HG03457 (cell line): ENCODE measurements around the gene SNRPB2.

ENCODE experiments used
- ATAC-seq: cut with Tn5 transposase; IDR thresholded peaks from one replicate; pipeline ENCODE4 v1.9.1; 2021; ENCODE audit warnings: moderate number of reproducible peaks; ENCODE audit not compliant: unreplicated experiment

SNRPB2 gene

DNA sequence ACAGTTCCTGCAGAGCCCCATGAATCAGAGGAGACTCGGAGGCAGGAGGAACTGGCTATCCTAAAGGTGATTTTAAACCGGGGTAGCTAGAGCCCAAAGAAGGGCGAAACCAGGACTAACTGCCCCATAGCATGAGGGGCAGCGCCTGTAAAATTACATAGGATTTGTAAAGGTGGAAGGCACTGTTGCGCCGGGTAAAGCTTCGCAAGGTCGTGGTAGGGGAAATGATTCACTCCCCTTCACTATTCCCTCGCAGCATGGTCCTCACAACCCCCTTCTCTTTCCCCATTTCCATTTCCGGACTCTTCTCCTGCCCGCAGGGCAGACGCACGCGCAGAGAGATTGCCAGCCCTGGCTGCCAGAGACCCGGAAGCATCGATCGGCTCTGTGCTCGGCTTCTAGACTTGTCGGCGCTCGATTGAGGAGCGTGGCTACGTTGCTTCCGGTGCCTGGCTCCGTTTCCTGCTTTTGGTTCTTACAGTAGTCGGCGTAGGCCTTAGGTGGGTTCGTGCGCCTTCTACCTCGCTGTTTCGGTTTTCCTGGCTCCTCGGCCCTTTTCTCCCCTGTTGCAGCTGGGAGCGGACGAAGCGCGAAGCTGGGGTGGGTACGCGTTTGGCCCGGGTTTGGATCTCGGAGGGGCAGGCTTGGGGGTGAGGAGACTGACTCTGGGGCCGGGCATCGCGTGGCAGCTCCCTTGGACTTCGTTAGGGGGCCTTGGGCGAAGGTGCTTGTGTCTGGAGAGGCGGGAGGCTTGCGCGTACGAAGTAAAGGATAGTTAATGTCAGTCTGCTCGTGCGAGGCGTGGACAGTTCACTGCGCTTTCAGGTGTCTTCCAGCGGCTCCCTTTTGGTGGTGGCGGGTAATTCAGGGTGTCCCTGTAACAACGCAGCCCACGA is at the start of gene SNRPB2:
Gene SNRPB2 (plus strand): TSS at position 462 of the 896 bp plus-strand sequence. CDS start 1,677 bp downstream, outside the sequence.
- peak; percentile 99 for ATAC-seq

DNA sequence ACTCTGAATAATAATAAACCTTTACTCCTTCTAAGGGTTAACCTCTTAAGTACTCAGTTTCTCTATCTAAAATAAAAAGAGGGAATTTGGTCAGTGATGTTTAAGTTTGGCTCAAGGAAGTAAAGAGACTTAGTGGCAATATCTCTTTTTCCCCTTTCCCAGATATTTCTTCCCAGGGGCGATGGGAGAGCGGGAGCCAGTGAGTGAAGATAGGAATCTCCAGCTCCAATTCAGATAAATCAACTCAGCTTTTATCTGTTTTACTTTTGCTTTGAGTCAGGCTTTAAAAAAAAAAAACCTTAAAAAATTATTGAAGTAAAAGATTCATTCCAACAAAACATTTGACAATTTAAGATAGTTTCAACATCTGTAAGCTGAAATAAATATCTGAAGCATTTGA is 45.4 kb upstream of the SNRPB2 start:
- no peak for ATAC-seq

DNA sequence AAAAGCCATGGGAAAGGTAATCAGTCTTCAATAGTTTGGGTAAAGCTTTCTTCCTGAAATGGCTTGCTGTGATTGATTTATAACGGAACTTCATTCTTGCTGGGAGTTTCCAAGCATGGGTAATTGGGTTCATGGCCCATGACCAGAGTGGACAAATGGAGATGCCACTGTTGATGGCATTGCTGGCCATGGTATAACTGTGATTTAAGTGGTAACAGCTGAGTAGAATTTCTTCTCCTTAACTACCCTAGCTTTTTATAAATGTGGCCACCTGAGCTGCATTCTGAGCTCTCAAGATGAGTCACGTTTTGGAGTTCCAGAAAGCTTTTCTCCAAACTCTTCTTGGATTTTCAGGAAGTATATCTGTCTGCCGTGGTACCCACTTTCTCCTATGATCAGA is 39.9 kb upstream of the SNRPB2 start:
- no peak for ATAC-seq

DNA sequence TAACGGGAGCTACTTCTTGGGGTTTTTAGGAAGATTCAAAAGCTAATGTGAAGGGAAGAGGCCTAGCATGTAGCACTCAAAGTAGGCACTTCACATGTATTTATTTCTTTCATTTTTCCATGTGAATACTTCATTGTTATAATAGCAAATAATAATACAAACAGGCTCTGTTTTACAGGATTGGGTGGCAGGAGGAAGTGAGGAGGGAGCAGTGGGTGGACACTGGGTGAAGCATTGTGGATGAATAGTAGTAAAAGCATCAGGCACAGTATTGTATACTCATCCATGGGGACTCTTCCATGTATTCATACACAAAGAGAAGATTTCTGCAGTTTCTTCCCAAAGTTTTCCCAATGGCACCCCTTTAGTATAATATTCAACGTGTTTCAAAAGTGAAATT is 38.4 kb upstream of the SNRPB2 start:
- ATAC-seq, result no peak

DNA sequence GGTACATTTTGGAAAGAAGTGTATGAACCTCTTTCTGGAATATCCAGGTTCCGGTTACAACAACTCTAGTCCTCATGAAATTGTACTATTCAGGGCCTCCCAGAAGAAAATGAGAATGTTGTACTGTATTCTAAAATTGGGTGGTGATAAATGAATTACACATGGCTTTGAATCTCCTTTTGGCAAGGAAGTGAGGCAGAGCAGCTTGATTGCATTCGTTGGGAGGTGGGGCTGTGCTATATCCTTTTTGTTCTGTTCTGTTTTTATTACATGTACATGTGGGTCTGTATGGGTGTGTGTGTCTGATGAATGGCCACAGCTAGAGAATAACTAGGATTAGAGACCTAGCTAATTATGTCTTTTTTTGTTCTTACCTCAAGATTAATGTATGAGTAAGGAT is 37.8 kb upstream of the SNRPB2 start:
- ATAC-seq, result no peak

DNA sequence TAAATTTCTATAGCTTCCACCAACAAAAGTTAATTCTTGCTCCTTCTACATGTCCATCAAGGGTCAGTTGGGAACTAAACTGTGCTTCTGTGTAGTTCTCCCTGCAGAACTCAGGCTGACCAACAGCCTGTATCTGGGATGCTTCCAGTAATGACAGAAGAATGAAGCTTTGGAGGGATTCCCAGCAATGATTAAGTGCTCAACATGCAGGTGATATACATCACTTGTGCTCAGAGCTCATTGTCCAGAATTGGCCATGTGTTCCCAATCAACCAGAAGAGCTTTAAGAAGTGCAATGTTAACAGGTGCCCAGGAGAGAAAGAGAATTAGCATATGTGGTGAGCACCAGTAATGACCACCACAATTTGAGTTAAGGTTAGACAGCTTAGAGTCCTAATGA is 37.4 kb upstream of the SNRPB2 start:
- ATAC-seq, result no peak

DNA sequence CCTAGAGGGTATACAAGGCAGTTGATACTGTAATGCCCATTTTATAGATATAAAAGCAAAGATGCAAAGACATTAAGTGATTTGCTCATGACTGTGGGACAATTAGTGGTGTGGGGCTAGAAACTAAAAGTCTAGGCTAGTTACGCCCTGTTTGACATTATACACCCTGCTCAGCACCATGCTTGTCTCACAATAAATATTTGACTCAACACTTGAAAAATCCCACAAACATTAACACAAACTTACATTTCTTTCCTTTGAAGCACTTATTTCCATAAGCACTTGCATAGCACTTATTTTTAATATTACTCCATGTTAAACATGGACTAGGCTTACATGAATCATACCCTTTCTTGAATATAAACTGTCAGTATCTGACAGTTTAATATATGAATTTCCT is 36.5 kb upstream of the SNRPB2 start:
- no peak for ATAC-seq

DNA sequence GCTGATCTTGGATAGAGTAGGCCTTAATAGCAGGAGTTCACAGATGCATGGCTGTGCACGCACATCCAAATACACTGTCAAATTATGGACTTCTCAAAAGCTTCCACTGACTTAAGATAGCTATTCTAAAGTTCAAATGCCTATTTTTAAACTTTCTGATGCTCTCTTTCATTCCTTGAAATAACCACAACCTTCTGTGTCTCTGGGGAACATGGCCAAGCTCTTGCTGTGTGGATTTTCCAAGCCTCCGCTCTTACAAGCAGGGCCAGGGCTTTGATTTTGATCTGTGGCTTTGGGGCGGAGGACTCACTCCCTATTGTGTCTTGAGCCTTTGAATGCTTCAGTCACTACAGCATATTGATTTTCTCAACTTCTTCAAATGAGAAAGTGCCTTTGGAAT is 35.7 kb upstream of the SNRPB2 start:
- no peak for ATAC-seq

DNA sequence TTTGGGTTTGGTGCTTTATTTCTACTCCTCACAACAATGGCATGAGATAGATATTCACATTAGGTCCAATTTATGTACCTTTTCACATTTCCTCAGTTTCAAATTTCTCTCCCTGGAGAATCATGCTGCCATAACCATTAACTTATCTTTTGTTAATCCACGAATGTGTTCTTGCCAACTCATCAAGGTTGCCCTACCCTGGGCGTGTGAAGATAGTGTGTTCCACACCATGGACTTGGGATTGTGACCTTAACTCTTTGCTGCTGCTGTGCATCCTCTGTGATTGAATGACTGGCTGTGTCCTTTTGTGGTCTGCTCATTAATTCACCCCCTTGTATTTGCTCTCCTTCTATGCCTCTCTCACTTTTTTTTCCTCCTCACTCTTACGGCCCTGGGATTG is 34.2 kb upstream of the SNRPB2 start:
- ATAC-seq, result no peak

DNA sequence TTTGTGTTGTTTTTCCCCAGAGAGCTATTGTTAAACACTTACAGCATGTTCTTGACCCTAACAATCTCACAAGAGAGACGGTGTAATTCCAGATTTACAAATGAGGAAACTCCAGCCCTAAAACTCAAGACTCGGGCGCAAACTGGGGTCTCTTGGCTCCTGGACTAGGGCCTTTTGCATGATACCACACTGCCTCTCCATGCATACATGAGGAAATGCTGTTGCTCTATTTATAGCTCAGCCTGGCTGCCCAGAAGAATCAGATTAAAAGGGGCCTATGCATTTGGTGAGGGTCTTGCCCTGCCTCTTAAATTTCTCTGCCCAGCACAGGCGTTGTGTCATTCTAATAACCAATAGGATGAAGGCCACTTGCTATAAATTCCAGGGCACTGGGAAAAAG is 30.5 kb upstream of the SNRPB2 start:
- no peak for ATAC-seq

DNA sequence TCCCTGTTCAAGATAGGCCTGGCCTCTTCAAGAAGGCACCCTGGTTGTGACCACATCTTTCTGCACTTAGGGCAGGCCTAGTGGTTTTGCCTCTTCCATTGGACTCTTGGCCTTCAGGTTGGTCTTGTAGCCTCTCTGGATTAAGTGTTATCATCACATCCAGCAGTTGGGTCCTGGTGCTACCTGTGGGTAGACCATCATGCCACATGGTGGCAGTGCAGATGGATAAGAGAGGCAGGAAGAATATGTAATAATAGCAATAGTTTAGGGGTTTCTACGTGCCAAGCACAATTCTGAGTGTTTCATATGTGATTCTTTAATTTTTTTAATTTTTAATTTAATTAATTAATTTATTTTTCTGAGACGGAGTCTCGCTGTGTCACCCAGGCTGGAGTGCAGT is 28.5 kb upstream of the SNRPB2 start:
- no peak for ATAC-seq

DNA sequence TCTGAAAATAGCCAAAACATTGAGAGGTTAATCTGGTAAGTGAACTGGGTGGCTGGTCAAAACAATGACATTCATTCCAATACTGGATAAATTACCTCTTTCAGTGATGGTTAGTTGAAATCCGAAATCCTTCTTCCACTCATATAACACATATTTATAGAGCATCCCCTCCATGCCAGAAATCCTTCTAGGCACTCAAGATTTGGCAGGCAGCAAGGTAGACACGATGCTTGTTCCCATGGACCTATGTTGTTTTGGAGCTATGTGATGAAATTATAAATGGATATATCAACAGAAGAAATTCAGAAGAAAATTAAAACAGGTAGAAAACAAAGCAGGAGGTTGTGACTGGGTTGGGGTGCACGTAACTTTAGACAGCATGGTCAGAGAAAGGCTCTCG is 26.3 kb upstream of the SNRPB2 start:
- no peak for ATAC-seq

DNA sequence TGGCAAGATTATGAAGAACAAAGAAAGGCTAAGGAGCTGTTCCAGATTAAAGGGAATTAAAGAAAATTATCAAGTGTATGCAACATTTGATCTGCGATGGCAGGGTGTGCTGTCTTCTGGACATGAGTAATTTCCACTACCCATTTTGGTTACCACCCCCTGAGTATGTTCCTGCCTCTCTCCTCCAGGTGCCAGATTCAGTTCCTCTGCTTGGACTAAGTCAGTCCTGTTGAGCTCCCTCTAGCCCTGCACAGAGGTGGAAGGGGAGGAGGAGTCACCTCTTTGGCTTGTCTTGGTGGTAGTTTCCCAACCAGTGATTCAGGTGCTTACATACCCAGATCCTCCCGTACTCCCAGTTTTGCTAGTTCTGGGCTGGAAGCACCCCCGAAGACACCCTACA is 22.2 kb upstream of the SNRPB2 start:
- peak; percentile 54 for ATAC-seq

DNA sequence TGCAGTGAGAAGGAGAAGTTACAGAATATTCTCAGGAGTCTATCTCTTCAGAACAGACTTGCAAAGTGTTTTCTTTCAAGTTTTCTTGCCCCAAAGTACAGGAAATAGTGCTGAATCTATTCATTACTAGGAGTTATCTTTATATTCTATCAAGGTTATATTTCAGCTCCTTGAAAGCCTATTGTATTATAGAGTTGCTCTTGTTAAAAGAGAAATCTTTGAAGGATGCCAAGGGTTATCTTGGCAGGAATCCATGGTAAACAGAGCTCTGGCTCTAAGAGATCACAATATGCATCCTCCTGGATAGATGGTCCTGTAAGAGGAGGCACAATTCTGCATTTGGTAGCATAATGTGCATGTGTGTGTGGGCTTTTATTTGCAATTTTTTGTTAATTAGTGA is 21.2 kb upstream of the SNRPB2 start:
- no peak for ATAC-seq

DNA sequence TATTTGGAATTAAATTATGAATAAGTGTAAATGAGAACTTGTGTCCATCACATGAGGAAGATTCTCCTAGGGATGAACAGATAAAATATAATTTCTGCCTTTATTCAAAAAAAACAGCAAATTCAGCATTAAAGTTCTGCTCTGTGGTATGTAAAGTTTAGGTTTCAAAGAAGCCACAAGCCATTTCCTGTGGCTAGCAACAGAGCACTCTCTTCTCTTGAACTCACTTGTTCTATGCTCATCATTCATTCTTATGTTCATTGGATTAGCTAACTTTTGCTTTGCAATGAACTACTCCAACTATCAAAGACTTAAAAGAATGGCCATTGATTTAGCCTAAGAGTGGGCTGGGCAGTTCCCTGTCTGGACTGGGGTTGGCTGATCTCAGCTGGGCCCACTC is 20.8 kb upstream of the SNRPB2 start:
- ATAC-seq, result no peak

DNA sequence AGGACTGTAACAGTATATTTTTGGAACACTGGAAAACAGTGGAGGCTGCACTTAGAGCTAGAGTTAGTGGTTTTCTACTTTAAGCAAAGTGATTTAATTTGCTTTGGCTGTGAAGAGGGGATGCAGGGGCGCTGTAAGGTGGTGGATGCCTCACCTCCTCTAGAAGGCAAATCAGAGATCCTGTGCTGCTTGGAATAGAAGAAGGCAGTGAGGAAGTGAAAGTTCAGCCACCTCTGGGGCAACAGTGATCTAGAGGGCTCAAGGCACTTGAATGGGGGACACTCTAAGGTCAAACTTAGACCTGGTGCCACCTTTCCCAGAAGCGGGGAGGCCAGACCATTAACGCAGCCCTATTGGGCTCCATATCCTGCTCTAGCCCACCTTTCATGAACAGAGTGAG is 19.0 kb upstream of the SNRPB2 start:
- no peak for ATAC-seq

DNA sequence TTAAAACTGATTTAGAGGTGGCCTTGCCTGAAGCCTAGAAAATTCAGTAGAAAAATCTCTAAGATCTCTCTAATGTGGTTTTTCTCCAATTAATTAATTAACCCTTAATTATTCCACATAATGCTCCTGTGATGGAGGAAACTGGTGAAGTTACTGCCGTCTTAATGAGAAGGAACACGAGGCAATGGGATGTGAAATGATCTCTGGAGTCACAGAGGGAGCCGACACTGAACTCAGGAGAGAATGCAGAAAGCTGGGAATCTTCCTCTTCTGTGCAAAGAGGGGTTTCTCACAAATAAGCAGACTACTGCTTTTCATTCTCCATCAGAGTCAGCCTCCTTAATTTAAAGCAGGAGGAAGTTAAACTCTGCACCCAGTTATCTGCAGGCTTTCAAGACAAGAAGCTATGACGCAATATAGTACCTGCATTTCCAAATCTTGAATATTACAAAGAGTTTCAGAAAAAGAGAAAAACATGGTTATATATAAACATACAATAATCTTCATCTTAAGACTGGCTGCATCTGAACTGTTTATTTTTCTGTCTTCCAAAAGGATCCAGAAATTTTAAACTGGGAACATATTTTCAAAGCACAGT is 18.1 kb upstream of the SNRPB2 start:
- no peak for ATAC-seq

DNA sequence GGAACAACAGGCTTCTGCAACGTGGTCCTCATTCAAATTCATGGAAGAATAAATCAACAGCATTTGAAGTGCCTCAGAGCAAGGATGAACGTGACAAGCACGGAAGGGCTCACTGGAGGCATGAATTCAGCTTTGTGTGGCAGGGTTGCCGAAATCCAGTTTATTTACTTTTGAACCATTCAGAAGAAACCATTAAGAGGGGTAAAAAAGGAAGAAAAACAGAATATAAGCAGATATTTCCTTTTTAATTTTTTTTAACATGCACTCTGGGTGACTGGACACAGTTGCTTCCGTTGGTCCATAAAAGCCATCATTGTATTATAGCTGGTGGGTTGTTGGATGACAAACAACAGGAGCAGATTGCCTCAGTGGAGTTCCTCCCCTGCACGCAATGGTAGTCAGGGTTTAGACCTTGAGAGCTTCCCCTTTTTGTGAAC is 17.3 kb upstream of the SNRPB2 start:
- no peak for ATAC-seq

DNA sequence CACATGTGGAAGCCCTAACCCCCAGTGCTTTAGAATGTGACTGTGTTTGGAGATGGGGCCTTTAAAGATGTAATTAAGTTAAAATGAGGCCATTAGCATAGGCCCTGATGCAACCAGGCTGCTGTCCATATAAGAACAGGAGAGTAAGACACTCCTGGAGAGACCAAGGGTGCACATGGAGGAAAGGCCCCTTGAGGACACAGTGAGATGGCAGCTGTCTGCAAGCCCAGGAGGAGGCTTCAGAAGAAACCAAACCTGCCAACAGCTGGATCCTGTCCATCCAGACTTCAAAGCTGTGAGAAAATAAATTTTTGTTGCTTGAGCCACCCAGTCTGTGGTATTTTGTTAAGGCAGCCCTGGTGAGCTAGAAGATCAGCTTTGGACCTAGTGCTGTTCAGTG is 16.8 kb upstream of the SNRPB2 start:
- ATAC-seq, result no peak

DNA sequence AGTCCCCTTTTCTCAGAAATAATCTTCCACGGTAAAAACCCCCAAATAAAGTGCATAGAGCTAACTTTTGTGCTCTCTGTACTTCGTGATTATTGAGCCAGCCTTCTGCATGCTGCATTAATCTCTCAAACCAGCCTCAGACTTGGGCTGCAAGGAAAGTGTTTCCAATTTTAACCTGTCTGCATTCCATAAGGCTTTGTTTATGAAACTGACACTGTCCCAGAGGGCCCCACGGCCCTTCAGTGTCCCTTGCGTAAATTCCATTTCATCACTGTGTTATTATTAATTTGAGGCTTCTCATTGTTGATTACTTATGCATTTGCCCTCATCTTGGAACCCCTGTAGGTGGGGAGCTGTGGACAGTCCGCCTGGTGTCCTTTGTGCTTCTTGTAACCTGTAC is 15.6 kb upstream of the SNRPB2 start:
- ATAC-seq, result no peak

DNA sequence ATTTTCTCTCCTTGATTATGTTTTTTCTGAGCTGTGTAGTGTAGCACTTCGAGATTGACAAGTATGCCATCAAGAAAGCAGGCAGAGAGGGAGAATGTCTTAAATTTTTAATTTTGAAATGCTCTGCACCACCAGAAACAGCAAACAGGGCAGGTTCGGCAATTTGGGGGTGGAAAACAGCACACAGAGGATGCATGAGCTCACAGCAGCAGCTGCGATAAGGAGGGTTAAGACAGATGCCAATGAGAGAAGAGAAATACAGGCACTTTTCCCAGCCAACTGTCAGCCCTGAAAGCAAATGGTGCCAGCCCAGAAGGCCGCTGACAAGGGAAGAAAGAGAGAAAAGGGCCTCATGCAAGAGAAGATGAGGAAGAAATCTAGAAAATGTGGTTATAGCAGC is 15.1 kb upstream of the SNRPB2 start:
- ATAC-seq, result no peak

DNA sequence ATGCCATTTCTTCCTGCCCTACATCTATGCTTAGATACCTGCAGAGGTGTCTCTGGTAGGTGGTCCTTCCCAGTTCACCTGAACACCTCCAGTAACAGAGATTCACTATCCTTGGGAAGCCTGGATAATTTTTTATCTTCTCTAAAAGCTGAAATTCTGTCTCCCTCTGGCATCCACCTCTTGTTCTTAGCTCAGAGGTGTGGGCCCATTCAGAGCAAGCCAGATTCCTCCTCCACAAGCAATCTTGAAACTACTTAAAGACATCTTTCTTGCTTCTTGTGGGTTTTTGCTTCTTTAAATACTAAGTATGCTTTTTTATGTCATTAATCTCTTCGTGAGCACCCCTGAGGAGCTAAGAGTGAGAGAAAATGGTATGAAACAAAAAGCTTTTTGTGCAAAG is 10.4 kb upstream of the SNRPB2 start:
- ATAC-seq, result no peak

DNA sequence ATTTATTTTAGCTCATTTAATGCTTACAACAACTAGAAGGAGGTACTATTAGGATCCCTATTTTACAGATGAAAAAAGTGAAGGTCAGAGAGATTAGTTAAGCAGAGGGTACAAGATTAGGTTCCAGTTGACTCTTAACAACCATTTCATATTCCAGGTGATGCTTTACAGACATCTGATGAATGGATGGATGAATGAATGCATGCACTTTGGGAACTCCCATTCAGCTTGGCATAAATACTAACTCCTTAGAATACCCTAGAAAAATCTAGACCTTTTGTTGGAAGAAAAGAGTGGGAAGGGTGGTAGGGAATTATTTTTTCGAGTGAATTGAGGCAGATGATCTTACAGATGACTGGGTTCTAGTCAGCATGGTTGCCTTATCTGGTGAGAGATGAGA is 746 bp upstream of the SNRPB2 start:
- ATAC-seq, result no peak
